ENCODE measurements around the gene PDE11A.
A peak's percentile ranks its signal among the peaks of the same experiment; 100 is the strongest.

PDE11A gene

DNA sequence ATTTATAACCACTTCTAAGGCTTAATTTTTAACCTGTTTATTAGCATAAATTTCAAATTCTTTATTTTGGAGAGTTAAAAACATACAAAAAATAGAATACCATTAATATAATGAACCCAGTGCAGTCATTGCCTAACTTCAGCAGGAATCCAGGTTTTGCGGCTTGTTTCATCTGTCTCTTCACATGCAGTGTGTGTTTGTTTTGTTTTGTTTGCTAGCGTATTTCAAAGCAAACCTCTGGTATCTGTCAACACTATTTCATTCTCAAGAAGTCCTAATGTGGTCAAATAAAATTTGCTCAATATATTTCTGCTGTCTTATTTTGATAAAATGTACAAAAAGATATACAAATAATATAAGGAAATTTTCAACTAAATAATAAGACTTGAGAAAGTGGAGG is 351.5 kb downstream of the PDE11A start:
- DNase-seq: no peak

DNA sequence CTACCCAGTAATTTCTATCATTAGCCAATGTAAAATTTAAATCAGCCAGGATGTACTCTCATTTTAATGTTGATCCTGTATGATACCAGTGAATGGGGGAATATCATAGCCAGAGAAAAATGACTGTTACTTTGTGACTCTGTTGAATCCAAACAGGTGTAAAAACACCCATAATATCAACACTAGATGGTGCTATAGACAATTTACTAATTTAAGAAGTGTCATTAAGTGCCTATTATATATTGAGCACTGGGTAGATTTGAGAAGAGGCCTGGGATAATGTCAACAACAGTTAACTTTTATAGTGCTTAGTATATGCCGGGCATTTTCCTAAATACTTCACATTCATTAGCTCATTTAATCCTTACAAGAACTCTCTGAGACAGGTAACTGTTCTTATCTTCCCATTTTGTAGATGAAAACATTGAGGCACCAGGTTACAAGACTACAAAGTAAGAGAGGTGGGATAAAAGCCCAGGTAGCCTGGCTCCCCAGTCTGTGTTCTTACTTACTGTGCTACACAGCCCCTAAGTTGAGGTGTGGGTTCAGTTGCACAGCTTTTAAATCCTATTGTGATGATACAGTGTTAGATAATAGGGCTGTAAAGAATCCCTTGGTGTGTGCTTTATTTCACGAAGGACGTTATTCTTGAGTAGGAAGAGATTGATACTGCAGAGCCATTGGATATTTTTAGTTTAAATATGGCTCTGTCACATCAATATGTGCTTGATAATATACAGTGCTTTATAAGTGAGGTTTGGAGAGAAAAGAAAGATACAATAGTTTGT is 354.6 kb downstream of the PDE11A start:
- no peak for DNase-seq

DNA sequence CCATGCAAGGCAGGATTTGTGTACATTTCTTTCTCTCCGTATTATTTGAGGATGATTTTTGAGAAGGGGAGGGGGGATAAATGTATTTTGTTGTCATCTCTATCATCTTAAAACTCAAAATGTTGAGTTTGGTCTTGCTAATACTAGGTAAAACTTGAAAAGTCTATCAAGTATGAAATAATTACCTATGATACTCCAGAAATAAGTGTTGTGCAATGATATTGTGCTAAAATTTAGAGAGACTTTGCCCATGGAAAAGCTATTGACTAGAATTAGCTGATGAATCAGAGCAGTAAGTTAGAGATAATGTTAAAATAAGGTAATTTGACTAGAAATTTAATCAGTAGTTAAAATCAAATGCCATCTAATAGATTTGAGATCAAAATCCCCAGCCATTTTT is 356.1 kb downstream of the PDE11A start:
- no peak for DNase-seq

DNA sequence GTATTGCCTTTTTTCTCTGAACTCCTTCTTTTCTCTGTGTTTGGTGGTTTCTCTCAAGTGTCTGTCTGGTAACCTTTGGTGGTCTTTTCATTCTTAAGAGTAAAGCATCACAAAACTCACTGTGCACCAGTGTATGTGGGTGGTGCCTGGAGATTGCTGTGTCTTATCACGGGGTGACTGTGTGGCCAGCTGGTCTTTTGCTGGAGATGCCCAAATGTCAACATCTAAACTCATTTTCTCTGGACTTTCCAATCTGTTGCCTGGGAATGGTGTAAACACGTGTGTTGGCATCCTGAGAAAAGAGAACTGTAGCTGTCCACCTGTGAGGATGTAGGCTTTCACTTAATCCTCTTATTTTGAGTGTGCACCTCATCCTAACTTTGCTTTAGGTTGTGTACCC is 356.8 kb downstream of the PDE11A start:
- DNase-seq: no peak

DNA sequence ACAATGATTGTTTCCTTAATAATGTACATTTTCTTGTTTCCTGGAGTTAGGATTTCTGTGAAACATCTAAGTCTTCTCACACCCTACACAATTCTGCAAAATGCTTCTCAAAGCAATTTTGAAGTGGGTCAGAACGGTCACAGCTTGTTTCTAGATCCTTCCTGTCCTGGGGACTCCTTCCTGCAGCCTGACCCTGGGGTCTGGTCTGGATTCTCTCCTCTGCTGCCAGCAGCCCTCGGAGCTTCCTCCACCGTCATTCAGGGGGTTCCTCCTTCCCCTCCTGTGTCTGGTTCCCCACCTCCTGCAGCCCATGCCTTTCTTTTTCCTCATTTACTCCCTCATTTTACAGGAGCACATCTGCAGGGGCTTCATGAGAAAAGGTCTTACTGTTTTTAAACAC is 357.9 kb downstream of the PDE11A start:
- no peak for DNase-seq

DNA sequence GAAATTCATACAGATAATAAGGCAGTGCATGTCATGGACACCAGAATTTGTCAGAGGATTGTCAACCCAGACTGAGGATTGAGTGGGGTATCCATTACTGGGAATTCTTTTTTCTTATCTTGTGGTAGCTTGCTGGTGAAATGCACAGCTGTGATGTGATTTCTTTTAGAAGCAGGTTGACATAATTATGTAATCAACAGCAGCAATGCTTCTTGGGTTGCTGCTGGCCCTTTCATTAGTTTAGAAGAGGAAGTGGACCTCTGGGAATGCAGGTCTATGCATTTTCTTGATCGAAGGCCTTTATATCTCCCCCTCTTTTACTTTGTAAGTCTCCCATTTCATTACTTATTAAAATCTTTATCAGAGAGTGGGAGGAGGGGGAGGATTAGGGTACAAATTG is 360.1 kb downstream of the PDE11A start:
- DNase-seq: no peak

DNA sequence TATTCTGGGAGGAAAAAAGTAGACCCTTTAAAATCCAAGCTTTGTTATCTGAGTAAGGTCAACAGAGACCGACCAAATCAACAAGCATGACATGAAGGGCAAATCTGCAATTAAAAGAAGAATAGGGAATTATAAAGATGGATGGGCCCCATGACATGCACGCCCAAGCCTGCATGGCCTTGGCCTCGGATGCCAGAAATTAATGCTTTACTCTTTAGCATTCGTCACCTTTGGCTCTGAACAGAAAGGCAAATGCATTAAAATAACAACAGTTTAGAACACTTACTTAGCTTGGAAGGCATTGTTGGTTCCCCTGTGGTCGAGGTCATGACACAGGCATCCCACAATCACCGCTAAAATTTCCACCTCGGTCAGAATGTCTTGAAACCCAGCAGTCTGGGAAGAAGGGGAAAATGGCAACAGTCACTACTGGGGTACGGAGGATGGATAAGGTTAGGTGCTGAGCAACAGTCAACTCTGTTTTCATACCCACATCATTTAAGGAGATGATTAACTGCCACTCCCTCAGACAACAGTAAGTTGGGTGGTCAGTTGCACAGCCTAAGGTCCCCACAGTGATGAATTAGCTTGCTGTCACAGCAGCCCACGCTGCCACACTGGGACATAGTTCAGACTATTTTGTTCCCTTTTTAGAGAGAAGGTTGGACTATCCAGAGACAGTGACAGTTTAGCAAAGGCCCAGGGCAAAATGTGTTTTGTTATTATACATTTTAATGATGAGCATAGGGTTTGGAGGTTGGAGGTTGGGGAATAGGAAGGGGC is 360.9 kb downstream of the PDE11A start:
- DNase-seq: no peak

DNA sequence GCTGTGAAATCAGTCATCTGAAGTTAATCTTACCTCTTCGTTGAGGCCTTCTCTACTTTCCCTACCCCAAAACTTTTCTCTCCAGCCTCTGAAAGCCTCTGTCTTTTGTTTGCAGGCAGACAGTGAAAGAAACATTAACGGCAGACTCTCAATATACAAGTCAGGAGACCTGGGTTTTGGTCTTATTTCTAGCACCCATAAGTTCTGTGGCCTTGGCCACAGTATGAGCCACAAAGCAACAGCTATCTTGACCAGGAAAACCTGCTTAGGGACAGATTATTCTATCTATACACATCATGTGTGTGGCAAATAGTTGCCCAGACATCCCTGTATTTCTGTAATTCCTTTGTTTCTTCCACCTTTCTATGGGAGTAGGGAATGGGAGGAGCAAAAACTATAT is 361.7 kb downstream of the PDE11A start:
- no peak for DNase-seq

DNA sequence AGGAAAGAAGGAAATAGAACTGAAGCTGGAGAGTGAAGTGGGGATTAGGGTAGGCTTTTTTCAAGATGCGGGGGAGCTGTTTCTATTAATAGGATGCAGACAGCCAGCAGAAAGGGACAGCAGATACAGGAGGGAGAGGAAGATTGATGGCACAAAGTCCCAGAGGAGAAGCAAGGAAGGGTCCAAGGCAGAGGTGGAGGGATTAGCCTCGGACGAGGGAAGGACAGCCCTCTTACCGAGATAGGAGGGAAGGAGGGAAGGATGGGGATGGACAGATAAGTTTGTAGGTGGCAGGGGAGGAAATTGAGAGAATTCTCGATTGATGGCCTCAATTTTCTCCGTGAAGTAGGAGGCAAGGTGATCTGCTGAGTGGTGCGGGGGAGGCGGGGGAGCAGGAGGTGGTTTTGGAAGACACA is 362.6 kb downstream of the PDE11A start:
- no peak for DNase-seq

DNA sequence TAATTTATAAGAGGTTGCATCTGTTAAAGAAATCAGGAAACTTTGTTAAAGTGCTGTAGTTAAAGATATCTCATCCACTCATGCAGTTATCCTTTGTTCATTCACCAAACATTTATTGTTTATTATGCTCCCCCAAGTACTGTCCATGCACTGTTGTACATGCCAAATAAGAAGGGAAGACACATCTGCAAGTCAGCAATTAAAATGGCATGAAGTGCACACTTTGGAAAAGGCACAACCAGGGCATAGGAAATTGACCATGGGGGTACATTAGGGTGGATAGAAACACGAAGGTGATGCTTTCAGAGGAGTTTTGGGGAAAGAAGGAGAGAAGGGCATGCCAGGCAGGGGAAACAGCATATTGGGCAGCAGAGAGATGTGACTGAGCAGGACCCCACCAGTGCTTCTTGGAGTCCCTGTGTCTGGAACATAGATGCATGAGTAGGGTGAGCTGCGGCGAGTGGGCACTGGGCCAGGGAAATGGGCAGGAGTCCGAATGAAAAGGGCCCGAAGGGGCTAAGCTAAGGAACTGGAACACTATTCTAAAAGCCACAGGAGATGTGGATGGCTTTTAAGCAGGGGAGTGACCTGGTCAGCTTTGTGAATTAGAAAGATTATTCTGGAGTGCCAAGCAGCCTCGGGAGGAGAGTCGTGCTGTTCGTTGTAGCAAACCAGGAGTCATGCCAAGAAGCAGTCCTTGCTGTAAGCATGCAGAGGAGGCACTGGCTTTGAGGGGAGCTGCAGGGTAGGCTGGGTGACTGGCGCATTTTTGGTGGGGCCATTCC is 363.7 kb downstream of the PDE11A start:
- DNase-seq: peak; percentile 39

DNA sequence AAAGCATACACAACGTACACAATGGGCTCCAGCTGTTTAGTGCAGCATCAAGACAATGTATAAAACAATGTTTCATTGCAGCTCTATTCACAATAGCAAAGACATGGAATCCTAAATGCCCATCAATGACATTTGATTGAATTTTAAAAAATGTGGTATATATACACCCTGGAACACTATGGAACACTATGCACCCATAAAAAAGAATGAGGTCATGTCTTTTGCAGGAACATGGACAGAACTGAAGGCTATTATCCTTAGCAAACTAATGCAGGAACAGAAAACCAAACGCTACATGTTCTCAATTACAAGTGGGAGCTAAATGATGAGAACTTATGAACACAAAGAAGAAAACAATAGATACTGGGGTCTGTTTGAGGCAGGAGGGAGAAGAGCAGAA is 364.5 kb downstream of the PDE11A start:
- no peak for DNase-seq

DNA sequence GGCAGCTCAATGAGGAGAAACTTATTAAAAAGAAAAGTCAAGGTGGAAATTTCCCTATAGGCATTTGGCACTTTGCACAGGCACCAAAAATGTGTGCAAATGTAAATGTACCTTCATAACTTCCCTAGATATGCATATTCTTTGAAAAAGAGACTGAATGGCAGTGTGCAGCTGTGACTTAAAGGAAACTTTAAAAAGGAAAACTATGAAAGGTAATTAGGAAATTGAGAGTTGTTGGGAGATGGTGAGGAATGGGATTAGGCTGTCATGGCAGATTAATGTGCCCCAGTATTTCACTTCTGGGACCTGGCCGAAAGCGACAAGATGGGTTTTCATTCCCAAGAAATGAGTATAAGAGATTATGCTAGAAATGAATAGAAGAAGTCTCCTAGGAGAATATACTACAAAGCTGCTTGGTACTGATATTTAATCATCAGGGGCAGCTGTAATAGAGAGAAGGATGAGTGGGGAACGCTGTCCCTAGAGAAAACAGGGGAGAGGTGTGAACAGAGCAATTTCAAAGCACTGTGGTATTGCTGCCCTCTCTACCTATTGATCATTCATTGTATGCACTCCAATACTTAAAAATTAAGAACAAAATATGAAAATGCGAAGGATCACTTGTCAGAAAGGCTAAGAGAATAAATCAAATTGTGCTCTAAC is 366.9 kb downstream of the PDE11A start:
- DNase-seq: no peak

DNA sequence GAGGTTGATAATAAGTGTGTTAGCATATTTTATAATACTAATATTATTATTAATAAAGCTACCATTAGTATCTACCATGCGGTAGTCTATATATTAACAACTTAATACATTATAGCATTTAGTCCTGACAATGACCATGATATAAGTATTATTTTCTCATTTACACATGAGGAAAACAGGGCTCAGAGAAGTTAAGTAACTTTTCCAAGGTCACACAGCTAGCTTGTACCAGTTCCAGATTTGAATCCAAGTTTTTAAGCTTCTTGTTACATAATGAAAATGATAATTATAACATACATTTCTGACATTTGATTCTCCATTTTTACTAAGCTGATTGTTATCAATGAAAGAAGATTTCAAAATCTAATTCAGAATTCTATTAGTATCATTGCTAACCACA is 369.4 kb downstream of the PDE11A start:
- DNase-seq: no peak

DNA sequence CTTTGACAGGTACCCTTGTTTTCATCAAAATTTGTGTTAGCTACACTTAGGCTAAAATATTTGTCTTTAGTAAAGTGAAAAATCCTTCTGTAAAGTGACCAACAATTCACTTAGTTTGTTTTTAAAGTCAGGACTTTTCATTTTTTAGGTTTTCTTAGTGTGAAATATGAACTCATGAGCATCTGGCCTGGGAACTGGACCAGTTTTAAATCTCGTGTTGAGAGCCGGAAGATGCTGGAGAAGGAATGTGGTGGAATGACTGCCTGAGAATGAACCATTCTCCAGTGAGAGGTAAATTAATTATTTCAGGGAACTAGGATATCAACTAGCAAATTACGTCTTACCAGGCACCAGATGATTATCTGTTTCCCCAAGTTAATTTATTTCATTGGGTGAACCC is 374.3 kb downstream of the PDE11A start:
- DNase-seq: no peak

DNA sequence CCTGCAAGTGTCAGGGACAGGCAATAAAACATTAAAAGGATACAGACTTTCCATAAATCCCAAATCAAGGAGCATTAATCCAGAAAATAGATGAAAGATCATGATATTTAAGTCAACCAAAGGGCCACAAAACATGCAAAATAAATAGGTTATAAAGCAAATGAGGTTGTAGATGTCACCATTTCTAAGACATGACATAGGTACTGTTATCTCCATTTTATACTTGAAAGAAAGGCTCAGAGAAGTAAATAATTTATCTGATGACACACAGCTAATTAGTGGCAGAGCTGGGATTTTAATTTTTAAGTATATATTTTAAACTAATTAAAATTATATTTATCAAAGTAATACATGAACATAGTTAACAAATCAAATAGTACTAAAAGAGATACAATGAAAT is 378.2 kb downstream of the PDE11A start:
- no peak for DNase-seq

DNA sequence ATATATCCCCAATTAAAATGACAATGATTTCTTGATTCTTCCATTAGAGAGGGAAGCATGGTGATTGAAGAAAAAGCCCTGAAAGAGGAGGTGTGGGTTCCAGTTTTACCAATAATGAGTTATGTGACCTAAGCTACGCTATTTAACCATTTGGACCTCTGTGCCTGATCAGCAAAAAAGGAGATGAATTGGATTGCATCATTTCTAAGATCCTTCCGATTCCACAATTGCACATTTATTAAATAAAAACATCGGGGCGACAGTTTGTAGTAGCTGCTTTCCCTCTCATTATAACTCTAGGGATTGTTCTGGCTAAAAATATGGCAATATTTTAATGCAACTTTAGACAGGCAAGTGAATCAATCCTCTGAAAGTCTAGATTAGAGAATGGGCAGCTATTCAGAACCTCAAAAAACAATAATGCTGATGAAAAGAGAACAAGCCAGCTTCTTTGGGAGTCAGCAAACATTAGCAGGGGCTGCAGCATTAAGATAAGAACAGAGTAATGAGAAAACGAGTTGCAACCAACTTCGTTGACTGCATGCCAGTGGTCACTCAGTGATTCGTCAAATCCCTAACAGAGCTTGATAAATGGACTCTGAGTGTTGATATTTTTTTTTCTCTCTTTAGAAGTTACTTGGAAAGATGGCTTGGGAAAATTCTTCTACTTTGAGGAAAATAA is 378.8 kb downstream of the PDE11A start:
- DNase-seq: no peak

DNA sequence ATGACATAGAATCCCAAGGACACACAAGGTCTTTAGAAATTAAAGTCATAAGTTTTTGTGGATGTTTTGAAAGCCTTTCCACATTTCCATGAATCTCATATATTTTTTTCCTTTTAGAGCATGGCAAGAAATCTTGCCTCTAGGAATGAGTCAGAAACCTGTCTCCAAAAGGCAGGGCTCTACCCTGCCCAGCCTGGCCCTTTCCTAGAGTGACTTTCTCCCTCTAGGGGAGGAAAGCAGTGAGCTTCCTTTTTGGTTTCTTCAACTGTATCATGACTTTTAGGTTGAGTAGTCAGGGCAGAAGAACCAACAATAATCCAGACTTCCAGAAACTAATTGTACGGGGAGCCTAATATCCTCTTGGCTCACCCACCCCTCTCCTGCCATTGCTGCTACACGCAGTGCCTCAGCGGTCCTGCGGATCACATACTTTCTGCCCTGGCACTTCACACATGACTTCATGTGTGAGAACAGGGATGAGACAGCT is 379.8 kb downstream of the PDE11A start:
- DNase-seq: no peak

DNA sequence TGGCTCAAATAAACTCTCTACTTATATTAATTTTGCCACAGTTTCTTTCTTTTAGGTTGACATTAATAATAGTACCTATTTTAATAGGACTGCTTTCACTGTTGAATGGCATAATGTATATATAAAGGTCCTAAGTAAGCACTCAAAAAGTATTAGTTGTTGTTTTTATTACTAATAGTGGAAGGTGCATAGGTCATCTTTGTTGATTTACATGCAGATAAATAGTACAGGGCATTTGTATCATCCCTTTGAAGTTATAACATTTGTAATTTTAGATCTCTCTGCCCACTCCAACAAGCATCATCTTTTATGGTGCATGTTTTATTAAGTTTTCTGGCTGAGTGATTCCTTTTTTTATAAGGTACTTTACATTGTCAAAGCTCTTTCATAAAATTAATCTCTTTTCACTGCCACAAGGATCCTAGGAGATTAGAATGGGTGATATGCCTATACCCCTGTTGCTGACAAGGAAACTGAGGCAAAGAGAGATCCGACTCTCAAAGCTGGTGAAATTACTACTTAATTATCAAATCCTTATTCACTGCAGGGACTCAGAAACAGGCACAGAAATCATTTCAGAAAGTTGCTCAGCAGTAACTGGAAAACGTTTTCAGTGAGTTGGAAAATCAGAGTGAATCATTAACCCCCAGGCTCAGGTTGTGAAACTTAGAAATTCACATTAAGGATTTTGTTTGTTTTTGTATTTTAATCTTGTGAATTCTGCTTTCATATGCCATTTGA is 380.4 kb downstream of the PDE11A start:
- no peak for DNase-seq

DNA sequence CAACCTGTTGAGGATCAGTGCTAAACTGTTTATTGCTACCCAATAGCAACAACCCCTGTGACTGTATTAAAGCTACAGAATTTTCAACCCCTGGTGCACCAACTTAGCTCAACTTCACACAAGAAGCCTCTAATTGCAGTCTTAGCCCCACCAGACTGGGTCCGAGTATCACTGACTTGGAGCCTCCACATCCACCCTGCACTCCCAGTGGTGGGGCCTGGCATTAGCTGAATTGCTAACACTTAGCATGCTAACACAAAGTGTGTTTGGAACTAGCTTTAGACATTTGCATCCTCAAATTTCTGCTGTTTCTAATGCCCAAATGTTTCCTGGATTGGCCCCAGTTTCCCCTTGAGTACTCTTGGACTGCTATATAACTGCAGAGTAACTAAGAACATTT is 381.4 kb downstream of the PDE11A start:
- DNase-seq: no peak

DNA sequence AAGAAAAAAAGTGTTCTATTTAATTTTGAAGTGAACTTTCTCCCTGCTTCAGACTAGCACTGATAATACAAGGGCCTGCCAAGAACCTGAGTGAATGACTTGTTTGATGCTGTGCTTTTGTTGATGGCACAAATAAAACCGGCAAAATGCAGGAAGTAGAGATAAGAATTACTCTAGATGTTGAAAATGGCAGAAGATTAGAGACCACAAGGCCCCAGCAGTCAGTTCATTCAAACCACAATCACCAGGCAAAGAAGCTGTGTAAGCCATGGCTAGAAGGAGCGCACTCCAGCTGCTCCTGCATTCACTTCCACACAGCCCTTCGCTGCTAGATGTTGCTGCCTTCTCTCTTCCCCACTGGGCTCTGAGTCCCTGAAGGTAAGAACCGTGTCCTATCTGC is 383.0 kb downstream of the PDE11A start:
- no peak for DNase-seq

DNA sequence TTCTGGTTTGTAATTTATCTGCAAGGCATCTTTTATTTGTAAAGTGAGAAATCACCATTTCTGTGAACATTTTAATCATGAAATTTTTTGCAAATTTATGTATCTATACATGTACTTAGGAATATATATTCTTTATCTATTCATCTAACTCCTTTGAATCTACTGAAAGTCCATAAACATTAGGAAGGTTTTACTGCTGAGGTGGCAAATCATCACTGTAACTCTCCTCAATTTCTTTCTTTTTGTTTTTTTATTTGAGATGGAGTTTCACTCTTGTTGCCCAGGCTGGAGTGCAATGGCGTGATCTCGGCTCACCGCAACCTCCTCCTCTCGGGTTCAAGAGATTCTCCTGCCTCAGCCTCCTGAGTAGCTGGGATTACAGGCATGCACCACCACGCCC is 383.7 kb downstream of the PDE11A start:
- DNase-seq: no peak

DNA sequence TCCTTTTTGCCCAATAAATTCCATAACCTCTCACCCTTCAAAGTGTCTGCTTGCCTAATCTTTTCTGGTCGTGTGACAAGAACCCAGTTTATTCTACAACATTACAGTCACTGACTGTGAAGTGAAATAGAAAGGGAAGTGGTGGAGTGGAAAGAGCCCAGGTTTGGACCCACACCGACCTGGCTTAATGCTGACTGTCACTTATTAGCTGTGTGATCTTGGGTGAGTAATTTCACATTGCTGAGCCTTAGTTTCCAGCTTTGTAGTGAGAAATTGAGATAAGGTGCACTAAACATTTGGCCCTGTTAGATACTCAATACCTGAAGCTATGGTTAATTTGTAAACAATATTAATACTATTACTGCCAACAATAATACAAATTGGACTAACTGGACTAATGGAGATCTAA is 388.9 kb downstream of the PDE11A start:
- DNase-seq: no peak

All from COR-L47 (cell line).